Prostate gland (tissue), 2 donors: ENCODE results near the gene SGO1. TPM values are rescaled to one million over a fixed set of nuclear protein-coding genes. Genes with fewer than 3 reads are reported as not detected.

Source experiments
- DNase-seq: peaks from one replicate; pipeline ENCODE4 v3.0.0-alpha.2; 2019; ENCODE audit warnings: low spot score
- H3K27ac ChIP-seq, 2 donors: fragments of 200-600 bp; sonication (generic); 2 replicates each; pipeline ENCODE4 v1.5.1; 2017 to 2019
- H3K27me3 ChIP-seq: fragments of 200-600 bp; sonication (generic); replicated peaks from 2 replicates; pipeline ENCODE4 v1.5.1; 2019; ENCODE audit not compliant: insufficient read depth
- H3K36me3 ChIP-seq, 2 donors: fragments of 200-600 bp; sonication (generic); 1 replicate in 1 of 2; 2 replicates in 1 of 2; pipeline versions ENCODE4 v1.5.1 to v1.8.1; 2017 to 2019
- H3K4me1 ChIP-seq: fragments of 200-600 bp; sonication (generic); replicated peaks from 2 replicates; pipeline ENCODE4 v1.5.1; 2019
- H3K4me3 ChIP-seq, 2 donors: fragments of 200-600 bp; sonication (generic); 2 replicates each; pipeline ENCODE4 v1.5.1; 2017 to 2019
- H3K9me3 ChIP-seq: fragments of 200-600 bp; sonication (generic); 2 replicates; pipeline ENCODE4 v1.5.1; 2017
- POLR2A ChIP-seq: fragments of 450-650 bp; IDR thresholded peaks from one replicate; pipeline ENCODE4 v1.6.1; 2016; ENCODE audit warnings: antibody characterized with exemption, mild to moderate bottlenecking
- POLR2AphosphoS5 ChIP-seq: sonication (generic); formaldehyde crosslinking; IDR thresholded peaks from one replicate; pipeline ENCODE4 v1.6.1; 2017; ENCODE audit warnings: antibody characterized with exemption
- WGBS: methylation state at CpG from one replicate; pipeline ENCODE4 v1.1.5; 2018; 5-methylcytosine and 5-hydroxymethylcytosine counted together
- intact Hi-C: fragments of 100-400 bp; cut with DNase I; formaldehyde crosslinking; loops from one replicate; pipeline ENCODE4 v1.14.2; 2022
- total RNA-seq, 2 donors: library from RNA; depleted of rRNA; stranded (reverse); fragments of >200 nt; gene quantifications; one replicate each; pipeline ENCODE4 v1.1.0, GENCODE V29; 2016
- TF ChIP-seq, protein P1 (sequence below), 4 experiments: fragments of 200-600 bp in 2 of 4; fragments of 450-650 bp in 2 of 4; sonication (generic) in 2 of 4; IDR thresholded peaks; 1 replicate in 3 of 4; 2 replicates in 1 of 4; pipeline ENCODE4 v1.5.1; 2016 to 2019; ENCODE audit warnings: antibody characterized with exemption in 4 of 4, mild to moderate bottlenecking in 2 of 4, moderate library complexity in 2 of 4

Gene SGO1
- total RNA-seq, 2 donors from 2014 or later: 0.41 to 7.3 TPM

DNA sequence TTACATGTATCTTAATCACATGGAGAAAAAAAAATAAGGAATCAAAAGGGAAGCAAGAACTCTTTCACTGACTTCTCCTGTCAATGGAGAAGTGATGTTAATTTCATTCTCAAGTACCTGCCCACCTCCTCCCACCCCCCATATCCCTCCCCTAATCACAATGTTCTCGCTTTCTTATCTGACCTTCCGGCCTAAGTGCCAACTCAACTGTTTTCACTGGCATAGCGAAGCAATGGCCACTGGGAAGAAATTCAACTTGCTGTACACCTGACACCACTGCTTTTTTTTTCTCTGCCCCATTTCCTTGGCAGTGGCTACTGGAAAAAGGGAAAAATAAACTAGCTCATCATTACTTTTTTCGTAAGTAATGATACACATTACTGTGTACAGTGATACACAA lies 3.8 kb downstream of the SGO1 start:
- H3K27me3 ChIP-seq: no peaks in the 10 kb centered on the region
- H3K36me3 ChIP-seq: no peaks in the 10 kb centered on the region
- intact Hi-C loops: no loop called here
- H3K4me3 ChIP-seq: no peak overlapping the region
- no peak overlapping the region for H3K27ac ChIP-seq
- TF ChIP-seq POLR2AphosphoS5: no peak
- no peak for TF ChIP-seq POLR2A
- TF ChIP-seq, protein P1, sequence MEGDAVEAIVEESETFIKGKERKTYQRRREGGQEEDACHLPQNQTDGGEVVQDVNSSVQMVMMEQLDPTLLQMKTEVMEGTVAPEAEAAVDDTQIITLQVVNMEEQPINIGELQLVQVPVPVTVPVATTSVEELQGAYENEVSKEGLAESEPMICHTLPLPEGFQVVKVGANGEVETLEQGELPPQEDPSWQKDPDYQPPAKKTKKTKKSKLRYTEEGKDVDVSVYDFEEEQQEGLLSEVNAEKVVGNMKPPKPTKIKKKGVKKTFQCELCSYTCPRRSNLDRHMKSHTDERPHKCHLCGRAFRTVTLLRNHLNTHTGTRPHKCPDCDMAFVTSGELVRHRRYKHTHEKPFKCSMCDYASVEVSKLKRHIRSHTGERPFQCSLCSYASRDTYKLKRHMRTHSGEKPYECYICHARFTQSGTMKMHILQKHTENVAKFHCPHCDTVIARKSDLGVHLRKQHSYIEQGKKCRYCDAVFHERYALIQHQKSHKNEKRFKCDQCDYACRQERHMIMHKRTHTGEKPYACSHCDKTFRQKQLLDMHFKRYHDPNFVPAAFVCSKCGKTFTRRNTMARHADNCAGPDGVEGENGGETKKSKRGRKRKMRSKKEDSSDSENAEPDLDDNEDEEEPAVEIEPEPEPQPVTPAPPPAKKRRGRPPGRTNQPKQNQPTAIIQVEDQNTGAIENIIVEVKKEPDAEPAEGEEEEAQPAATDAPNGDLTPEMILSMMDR (IDR thresholded peaks at IDR 0.05): no peak
- no peak for DNase-seq
- WGBS: 93% methylated on average over 4 of the region's 4 CpGs
- no peaks in the 10 kb centered on the region for H3K9me3 ChIP-seq
- no peaks in the 10 kb centered on the region for H3K4me1 ChIP-seq

DNA sequence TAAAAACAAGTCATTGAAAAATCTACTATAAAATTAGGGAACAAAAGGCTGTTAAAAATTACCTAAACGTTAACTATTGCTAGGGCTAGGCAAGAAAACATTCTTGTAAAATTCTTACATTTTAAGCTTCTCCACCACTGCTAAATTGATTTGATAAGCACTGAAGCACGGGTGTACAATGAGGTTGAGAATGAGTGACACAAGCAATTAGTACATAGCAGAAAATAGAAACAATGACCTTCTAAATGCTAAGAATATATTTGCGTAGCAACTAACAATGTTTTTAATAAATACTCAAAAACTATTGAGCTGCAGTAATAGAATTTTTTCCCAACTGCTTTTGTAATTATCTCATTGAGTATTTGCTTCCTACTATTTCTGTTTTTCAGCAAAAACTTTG lies 4.7 kb downstream of the SGO1 start:
- Histone ChIP-seq H3K9me3 (no peaks in the 10 kb centered on the region), H3K27ac (no peak overlapping the region)
- WGBS: 76% methylated on average over 3 of the region's 3 CpGs

DNA sequence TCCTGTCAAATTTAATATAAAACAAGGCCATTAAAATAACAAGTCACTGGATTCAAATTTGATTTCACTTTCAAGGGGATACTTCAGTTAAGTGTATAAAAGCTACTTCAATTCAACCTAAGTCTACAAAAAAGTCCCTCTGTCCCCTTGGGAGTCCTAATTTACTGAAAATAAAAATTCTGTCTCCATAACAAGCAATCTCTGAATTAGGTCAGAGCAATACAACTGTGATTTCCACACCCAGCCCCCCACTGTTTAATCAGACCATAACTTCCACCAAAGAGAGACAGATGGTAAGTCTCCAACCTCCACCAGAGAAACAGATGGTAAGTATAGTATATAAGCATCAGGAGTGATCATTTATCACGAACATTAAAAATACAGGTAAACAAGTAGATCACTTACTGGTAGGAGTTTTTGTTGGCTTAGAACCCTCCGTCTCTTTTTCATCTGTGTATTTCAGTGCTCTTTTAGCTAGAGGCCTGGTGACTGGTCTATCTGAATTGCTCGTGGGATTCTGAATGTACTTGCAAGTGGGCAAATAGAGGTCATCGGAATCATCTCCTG lies 12.1 kb downstream of the SGO1 start:
- Histone ChIP-seq H3K36me3 (no peaks in the 10 kb centered on the region), H3K4me1 (no peaks in the 10 kb centered on the region), H3K27me3 (no peaks in the 10 kb centered on the region), H3K9me3 (no peaks in the 10 kb centered on the region), H3K27ac (no peak overlapping the region), H3K4me3 (no peak overlapping the region)
- DNase-seq: no peak
- intact Hi-C loops: no loop called here
- no peak for TF ChIP-seq POLR2AphosphoS5
- no peak for TF ChIP-seq POLR2A
- TF ChIP-seq, protein P1 (IDR thresholded peaks at IDR 0.05): no peak
- 94% methylated on average over 4 of the region's 4 CpGs for WGBS

More for the DNA sequence above, 4.7 kb downstream of the SGO1 start:
- H3K36me3 ChIP-seq: no peaks in the 10 kb centered on the region
- no peaks in the 10 kb centered on the region for H3K27me3 ChIP-seq
- no peaks in the 10 kb centered on the region for H3K4me1 ChIP-seq
- intact Hi-C loops: no loop called here
- H3K4me3 ChIP-seq: no peak overlapping the region
- TF ChIP-seq POLR2A (no peak), POLR2AphosphoS5 (no peak)
- TF ChIP-seq, protein P1 (IDR thresholded peaks at IDR 0.05): no peak
- DNase-seq: no peak

DNA sequence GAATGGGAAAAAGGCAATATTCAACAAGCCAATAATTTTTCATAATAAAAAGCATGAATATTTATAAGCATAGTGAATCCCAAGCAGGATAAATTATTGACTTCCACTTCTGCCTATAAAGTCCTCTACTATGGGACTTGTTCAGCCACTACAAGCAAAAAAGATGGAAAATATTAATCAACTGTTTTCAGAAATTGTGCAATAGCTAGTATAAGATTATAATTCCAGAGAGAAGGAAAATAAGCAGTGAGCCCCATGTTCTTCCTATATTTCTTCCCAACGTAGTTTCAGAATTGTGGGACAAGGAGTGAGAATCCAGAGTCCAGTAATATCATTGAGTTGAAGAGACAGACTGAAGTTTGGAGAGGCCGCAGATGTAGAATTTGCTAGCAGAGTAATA lies 24.3 kb downstream of the SGO1 start:
- Histone ChIP-seq H3K4me1 (no peaks in the 10 kb centered on the region), H3K4me3 (no peak overlapping the region), H3K36me3 (no peaks in the 10 kb centered on the region), H3K9me3 (no peaks in the 10 kb centered on the region), H3K27ac (no peak overlapping the region), H3K27me3 (no peaks in the 10 kb centered on the region)
- intact Hi-C loops: no loop called here
- 96% methylated on average over 2 of the region's 2 CpGs for WGBS
- no peak for TF ChIP-seq POLR2A
- TF ChIP-seq, protein P1 (IDR thresholded peaks at IDR 0.05): no peak
- TF ChIP-seq POLR2AphosphoS5: no peak
- DNase-seq: no peak

DNA sequence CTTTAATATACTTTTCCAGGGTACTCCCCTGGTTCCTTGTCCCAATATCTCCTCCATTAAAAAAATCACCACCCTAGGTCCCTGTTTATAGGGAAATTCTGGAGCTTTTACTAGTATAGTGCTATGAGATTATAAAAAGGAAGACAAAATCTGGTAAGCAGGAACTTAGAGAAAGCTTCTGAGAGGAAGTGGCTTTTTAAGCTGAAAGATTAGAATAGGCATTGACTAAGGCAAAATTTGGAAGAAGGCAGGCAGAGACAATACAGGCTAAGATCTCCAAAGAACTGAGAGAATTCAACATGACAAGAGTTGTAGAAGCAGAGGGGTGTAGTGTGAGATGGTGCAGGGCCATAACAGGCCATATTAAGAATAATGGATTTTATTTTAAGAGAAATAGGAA lies 25.8 kb downstream of the SGO1 start:
- no peaks in the 10 kb centered on the region for H3K36me3 ChIP-seq
- TF ChIP-seq POLR2A (no peak), POLR2AphosphoS5 (no peak)
- TF ChIP-seq, protein P1 (IDR thresholded peaks at IDR 0.05): no peak
- H3K27me3 ChIP-seq: no peaks in the 10 kb centered on the region
- intact Hi-C loops: no loop called here
- DNase-seq: no peak
- no peak overlapping the region for H3K4me3 ChIP-seq
- no peaks in the 10 kb centered on the region for H3K9me3 ChIP-seq
- H3K4me1 ChIP-seq: no peaks in the 10 kb centered on the region
- H3K27ac ChIP-seq: no peak overlapping the region
